T-helper 9 cell (primary cell): ENCODE results near the gene MEF2A.
"Not testable (repeated sequence)": the region's sequence is repeated elsewhere in the genome, so short reads cannot be mapped to it uniquely, and the experiment has no call there.

Experiments used
- DNase-seq: peaks from one replicate; pipeline ENCODE4 v3.0.0-alpha.2; 2020

The MEF2A gene

GRCh38 chr15:99656205-99656604, 90.4 kb downstream of the MEF2A start:
- DNase-seq: no peak

GRCh38 chr15:99657996-99658395, 92.2 kb downstream of the MEF2A start:
- no peak for DNase-seq

GRCh38 chr15:99662903-99663302, 97.1 kb downstream of the MEF2A start:
- DNase-seq: no peak

- DNase-seq: not testable (repeated sequence)
These were observed 100.3 kb downstream of the MEF2A start for GRCh38 chr15:99666073-99666472.

GRCh38 chr15:99668533-99669182, 102.9 kb downstream of the MEF2A start:
- no peak for DNase-seq

GRCh38 chr15:99669250-99669649, 103.5 kb downstream of the MEF2A start:
- DNase-seq: no peak

- no peak for DNase-seq
These were observed 106.3 kb downstream of the MEF2A start for GRCh38 chr15:99671926-99672635.

GRCh38 chr15:99673111-99673510, 107.3 kb downstream of the MEF2A start:
- DNase-seq: no peak

- DNase-seq: no peak
These were observed 108.5 kb downstream of the MEF2A start for GRCh38 chr15:99674279-99674678.

- DNase-seq: no peak
These were observed 111.9 kb downstream of the MEF2A start for GRCh38 chr15:99677540-99678134.

- DNase-seq: no peak
These were observed 114.5 kb downstream of the MEF2A start for GRCh38 chr15:99680276-99680675.

- DNase-seq: no peak
These were observed 116.2 kb downstream of the MEF2A start for GRCh38 chr15:99681990-99682389.

- DNase-seq: no peak
These were observed 116.7 kb downstream of the MEF2A start for GRCh38 chr15:99682455-99682854.

- DNase-seq: no peak
These were observed 117.4 kb downstream of the MEF2A start for GRCh38 chr15:99683000-99683670.

- no peak for DNase-seq
These were observed 120.5 kb downstream of the MEF2A start for GRCh38 chr15:99686290-99686689.

- DNase-seq: no peak
These were observed 127.0 kb downstream of the MEF2A start for GRCh38 chr15:99692825-99693224.

- DNase-seq: no peak
These were observed 130.3 kb downstream of the MEF2A start for GRCh38 chr15:99696096-99696495.

- DNase-seq: no peak
These were observed 137.3 kb downstream of the MEF2A start for GRCh38 chr15:99702895-99703602.

- no peak for DNase-seq
These were observed 138.0 kb downstream of the MEF2A start for GRCh38 chr15:99703603-99704443.

- no peak for DNase-seq
These were observed 138.7 kb downstream of the MEF2A start for GRCh38 chr15:99704444-99704838.

- DNase-seq: no peak
These were observed 140.9 kb downstream of the MEF2A start for GRCh38 chr15:99706557-99707303.
